ENCODE measurements around the gene MFNG. TPM values are rescaled to one million over a fixed set of nuclear protein-coding genes. Genes with fewer than 3 reads are reported as not detected.

MFNG gene
- total RNA-seq, 1 experiment from 2014 or later, result 3.3 TPM

DNA sequence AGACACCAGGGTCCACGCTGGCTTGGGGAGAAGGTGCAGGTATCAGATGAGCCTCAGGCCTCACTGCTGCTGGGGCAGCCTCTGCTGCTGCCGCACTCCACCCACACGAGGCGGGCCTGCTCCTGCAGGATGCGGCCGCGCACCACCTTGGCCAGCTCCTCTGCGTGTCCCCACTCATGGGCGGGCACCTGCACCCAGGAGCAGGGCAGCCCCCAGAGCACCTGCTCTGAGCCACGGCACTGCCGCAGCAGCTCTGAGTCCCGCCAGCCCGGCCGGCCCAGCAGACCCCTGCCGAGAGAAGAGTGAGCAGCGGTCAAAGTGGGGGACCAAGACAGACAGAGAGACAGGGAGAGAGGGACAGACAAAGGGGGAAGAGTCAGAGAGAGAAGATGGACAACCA is 4.9 kb upstream of the MFNG start:
- H2BK12ac ChIP-seq (ENCODE audit: insufficient read length, low read depth, low read length), result no peak overlapping the region
- H3K4me2 ChIP-seq (ENCODE audit: insufficient read depth, insufficient read length, low read length), result no peak overlapping the region
- H2BK120ac ChIP-seq (ENCODE audit: low read depth, low read length, poor library complexity, severe bottlenecking), result no peak overlapping the region
- Mint-ChIP-seq H3K4me1 (peaks cover 35 to 63% of the 10 kb centered on the region in 2 experiments), H3K9me3 (no peaks in the 10 kb centered on the region), H3K36me3 (ENCODE audit: insufficient read depth in 1 of 3, low read depth in 3 of 3) (peaks cover 1 to 25% (median 17%) of the 10 kb centered on the region in 3 experiments; a peak in 4 of 7 replicates), H3K4me3 (no peak overlapping the region), H3K27ac (no peak overlapping the region), H3K27me3 (ENCODE audit: low read depth) (peaks cover 4% of the 10 kb centered on the region; the same call in 1 of the 2 replicates)
- H2BK20ac ChIP-seq (ENCODE audit: low read depth, low read length, poor library complexity, severe bottlenecking), result no peak overlapping the region
- H4K8ac ChIP-seq (replicated peaks; ENCODE audit: insufficient read length, low read depth, low read length), result no peak overlapping the region
- H3T11ph ChIP-seq (ENCODE audit: low read length), result no peak overlapping the region
- H3K23ac ChIP-seq (ENCODE audit: insufficient read length, low read depth, low read length), result no peak overlapping the region
- no peaks in the 10 kb centered on the region for H3K79me2 ChIP-seq (ENCODE audit: insufficient read depth, low read length)
- H3K27ac ChIP-seq (ENCODE audit: insufficient read length, low read depth, low read length), result no peak overlapping the region
- peaks cover 4% of the 10 kb centered on the region for H3K23me2 ChIP-seq (ENCODE audit: insufficient read length, low read depth, low read length, poor library complexity, severe bottlenecking)
- no peak overlapping the region for H2AFZ ChIP-seq (ENCODE audit: low read length)
- H2AK5ac ChIP-seq (ENCODE audit: insufficient read length, low read length), result no peak overlapping the region
- no peaks in the 10 kb centered on the region for H3K9me3 ChIP-seq (ENCODE audit: control insufficient read depth, low read depth, low read length)
- H3K14ac ChIP-seq (ENCODE audit: insufficient read depth, low read length), result no peak overlapping the region
- no peaks in the 10 kb centered on the region for H3K27me3 ChIP-seq (ENCODE audit: insufficient read depth, low read length)
- no CpG with 5 or more reads among the region's 16 CpGs for WGBS (ENCODE audit: extremely low coverage, insufficient read length, low lambda C conversion rate)
- no peak overlapping the region for H3K9ac ChIP-seq (ENCODE audit: extremely low read depth, insufficient read length, low read length)
- no peak for DNase-seq
- H3K56ac ChIP-seq (ENCODE audit: insufficient read length, low read depth, low read length), result no peak overlapping the region
- H2BK5ac ChIP-seq (ENCODE audit: insufficient read length, low read length), result no peak overlapping the region
- TF ChIP-seq, protein P1, sequence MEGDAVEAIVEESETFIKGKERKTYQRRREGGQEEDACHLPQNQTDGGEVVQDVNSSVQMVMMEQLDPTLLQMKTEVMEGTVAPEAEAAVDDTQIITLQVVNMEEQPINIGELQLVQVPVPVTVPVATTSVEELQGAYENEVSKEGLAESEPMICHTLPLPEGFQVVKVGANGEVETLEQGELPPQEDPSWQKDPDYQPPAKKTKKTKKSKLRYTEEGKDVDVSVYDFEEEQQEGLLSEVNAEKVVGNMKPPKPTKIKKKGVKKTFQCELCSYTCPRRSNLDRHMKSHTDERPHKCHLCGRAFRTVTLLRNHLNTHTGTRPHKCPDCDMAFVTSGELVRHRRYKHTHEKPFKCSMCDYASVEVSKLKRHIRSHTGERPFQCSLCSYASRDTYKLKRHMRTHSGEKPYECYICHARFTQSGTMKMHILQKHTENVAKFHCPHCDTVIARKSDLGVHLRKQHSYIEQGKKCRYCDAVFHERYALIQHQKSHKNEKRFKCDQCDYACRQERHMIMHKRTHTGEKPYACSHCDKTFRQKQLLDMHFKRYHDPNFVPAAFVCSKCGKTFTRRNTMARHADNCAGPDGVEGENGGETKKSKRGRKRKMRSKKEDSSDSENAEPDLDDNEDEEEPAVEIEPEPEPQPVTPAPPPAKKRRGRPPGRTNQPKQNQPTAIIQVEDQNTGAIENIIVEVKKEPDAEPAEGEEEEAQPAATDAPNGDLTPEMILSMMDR (conservative IDR thresholded peaks at IDR 0.05), result no peak
- H4K20me1 ChIP-seq (ENCODE audit: control insufficient read depth, insufficient read depth, insufficient read length), result no peaks in the 10 kb centered on the region
- H2BK15ac ChIP-seq (ENCODE audit: low read depth, low read length), result no peak overlapping the region
- H3K4me1 ChIP-seq (ENCODE audit: insufficient read depth, low read length), result peaks cover 20% of the 10 kb centered on the region; the same call in 1 of the 2 replicates
- no peak overlapping the region for H4K91ac ChIP-seq (ENCODE audit: insufficient read length, low read depth, low read length)
- no peak overlapping the region for H3K4ac ChIP-seq (ENCODE audit: low read depth, low read length)
- H3K18ac ChIP-seq (ENCODE audit: insufficient read length, low read depth, low read length), result no peak overlapping the region
- H3K79me1 ChIP-seq (ENCODE audit: insufficient read depth, low read depth, low read length, poor library complexity, severe bottlenecking), result no peaks in the 10 kb centered on the region
- no peak overlapping the region for H4K5ac ChIP-seq (ENCODE audit: insufficient read length, low read depth, low read length)

All from H9 (cell line).